Gastrocnemius medialis (tissue), 4 donors: ENCODE results near the gene GABRG3.

Experiments
- CTCF ChIP-seq, 5 experiments: fragments of 450-650 bp in 3 of 5; fragments of 200-600 bp in 2 of 5; sonication (generic) in 2 of 5; IDR thresholded peaks in 4 of 5; conservative IDR thresholded peaks in 1 of 5; 1 replicate in 4 of 5; 2 replicates in 1 of 5; pipeline ENCODE4 v1.5.1; 2016 to 2019; ENCODE audit warnings: antibody characterized with exemption in 5 of 5, mild to moderate bottlenecking in 3 of 5, moderate library complexity in 3 of 5
- POLR2A ChIP-seq, 2 donors: fragments of 450-650 bp; IDR thresholded peaks; one replicate each; pipeline ENCODE4 v1.6.1; 2017; ENCODE audit warnings: antibody characterized with exemption in 2 of 2, mild to moderate bottlenecking in 2 of 2, moderate library complexity in 2 of 2

- no peak for TF ChIP-seq CTCF (IDR thresholded peaks at IDR 0.05 in 4 of 5, conservative IDR thresholded peaks at IDR 0.05 in 1 of 5)
- TF ChIP-seq POLR2A (IDR thresholded peaks at IDR 0.05), result no peak
Measured at GRCh38 chr15:27210176-27210575, 239.2 kb downstream of the GABRG3 start.
